GM12872 (cell line): ENCODE data around the gene KIF13A.

Experiments used
- TF ChIP-seq, protein P1 (sequence below): IDR thresholded peaks from 3 replicates; pipeline ENCODE4 v1.5.1; 2011; ENCODE audit warnings: low read depth, mild to moderate bottlenecking, low read length, moderate library complexity; ENCODE audit not compliant: insufficient read depth

The KIF13A gene

DNA sequence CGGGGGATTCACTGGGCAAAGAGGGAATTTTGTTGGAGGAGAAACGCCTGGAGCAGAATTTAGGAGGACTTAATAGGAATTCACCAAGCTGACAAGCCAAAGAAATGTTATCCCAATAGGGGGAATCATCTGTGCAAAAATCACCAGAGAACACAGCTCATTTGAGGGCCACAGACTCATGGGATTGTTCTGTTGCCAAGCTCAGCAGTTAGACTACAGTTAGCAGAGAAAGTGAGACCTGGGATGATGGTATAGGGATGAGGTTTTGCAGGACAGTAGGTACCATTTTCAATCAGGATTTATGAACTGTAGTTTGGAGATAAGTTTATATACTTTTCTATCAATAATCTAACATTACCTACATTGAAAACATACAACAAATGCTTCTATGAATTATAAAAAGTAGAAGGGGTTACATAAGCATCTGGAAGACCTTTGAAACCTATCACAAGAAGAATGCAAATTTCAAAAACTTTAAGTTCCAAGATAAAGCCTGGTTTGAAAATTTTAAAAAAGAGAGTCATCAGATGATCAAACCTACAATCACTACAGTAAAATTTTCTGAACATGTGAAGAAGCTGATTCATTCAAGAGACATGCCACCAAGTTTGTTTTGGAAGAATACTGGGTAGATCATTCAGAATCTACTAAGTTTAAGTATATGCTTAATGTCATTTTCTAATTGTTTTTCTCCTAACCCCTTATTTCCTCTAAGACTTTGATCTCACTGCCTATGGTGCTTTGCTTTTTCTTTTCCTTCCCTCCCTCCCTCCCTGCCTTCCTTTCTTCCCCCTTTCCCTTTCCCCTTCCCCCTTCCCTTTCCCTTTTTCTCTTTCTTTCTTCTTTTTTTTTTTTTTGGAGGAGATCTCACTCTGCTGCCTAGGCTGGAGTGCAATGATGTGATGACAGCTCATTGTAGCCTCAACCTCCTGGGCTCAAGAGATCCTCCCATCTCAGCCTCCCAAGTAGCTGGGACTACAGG, 81.5 kb downstream of the KIF13A start:
- TF ChIP-seq, protein P1, sequence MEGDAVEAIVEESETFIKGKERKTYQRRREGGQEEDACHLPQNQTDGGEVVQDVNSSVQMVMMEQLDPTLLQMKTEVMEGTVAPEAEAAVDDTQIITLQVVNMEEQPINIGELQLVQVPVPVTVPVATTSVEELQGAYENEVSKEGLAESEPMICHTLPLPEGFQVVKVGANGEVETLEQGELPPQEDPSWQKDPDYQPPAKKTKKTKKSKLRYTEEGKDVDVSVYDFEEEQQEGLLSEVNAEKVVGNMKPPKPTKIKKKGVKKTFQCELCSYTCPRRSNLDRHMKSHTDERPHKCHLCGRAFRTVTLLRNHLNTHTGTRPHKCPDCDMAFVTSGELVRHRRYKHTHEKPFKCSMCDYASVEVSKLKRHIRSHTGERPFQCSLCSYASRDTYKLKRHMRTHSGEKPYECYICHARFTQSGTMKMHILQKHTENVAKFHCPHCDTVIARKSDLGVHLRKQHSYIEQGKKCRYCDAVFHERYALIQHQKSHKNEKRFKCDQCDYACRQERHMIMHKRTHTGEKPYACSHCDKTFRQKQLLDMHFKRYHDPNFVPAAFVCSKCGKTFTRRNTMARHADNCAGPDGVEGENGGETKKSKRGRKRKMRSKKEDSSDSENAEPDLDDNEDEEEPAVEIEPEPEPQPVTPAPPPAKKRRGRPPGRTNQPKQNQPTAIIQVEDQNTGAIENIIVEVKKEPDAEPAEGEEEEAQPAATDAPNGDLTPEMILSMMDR = no peak

DNA sequence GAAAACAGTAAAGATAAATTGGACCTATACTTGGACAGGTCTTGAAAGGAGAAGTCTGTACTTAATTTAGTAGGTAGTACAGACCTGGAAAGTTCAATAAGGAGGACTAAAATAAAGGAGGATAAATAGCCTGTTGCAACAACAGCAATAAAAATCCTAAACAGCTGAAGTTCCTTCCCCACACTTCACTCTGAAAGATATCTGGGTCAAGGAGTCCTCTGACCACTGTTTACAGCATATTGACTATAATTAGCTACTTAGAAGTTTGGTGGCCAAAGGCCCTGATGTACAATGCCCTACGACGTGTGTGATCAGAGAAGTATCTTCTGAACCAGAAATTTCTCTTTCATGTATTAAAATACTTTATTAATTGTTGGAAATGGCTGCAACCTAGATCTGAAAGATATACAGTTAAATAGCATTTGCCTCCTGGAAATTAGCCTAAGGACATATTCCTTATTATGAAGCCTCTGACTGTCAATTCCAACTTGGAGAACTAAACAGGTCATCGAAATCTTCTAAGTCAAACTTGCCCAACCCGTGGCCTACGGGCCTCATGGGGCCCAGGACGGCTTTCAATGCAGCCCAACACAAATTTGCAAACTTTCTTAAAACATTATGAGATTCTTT, 82.8 kb downstream of the KIF13A start:
- TF ChIP-seq, protein P1 = no peak

DNA sequence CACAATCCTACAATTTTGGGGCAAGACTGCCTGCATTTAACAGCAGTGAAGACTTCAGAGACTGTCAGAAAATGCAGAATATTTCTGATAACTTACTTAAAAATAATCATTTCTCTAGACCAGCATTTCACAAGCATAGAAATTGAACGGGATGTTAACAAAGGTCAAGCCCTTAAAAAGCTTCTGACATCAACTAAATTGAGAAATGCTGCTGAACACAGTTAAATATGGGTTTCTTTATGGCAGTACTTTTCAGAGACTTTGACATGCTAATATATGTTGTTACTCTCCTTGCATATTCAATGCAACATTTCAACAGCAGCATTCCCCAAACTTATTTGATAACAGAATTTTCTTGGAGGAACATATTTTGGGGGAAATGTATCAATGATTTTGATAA, 84.5 kb downstream of the KIF13A start:
- TF ChIP-seq, protein P1 = no peak

- TF ChIP-seq, protein P1 = no peak
Measured at GRCh38 chr6:17901493-17901892, 85.9 kb downstream of the KIF13A start.

DNA sequence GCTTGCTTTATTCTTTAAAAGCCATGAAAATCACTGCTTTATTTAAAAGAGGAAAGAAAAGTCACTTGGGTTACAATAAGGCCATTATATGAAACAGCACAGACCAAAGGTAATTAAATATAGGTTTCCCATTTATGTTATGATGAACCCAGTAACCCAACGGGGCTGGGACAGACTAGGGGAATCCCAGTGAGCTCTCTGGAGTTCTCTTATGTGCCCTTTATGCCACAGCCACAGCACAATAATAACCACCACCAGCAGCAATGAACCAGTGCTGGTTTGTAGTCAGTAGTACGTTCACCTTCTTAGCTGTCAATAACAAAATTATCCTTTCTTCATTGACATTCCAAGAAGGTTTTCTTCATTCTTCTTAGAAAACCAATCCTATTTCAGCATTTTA, 87.4 kb downstream of the KIF13A start:
- TF ChIP-seq, protein P1 = no peak

DNA sequence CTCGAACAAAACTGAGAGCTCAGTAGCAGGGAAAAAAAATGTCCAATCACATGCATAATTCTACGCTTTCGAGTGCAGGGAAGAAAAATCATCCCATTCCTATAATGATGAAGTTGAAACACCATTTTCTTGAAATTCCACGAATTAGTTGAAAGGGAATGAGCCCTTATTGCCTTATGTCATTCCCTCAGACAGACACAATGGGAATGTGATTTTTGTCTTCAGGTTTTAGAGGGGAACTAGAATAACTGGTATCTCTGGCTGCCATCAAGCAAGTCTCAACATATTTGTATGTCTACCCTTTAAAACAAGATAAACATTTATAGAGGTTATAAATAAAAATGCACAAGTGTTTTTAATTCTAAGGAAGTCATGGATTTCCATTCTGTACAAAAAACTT, 87.9 kb downstream of the KIF13A start:
- TF ChIP-seq, protein P1 = no peak

DNA sequence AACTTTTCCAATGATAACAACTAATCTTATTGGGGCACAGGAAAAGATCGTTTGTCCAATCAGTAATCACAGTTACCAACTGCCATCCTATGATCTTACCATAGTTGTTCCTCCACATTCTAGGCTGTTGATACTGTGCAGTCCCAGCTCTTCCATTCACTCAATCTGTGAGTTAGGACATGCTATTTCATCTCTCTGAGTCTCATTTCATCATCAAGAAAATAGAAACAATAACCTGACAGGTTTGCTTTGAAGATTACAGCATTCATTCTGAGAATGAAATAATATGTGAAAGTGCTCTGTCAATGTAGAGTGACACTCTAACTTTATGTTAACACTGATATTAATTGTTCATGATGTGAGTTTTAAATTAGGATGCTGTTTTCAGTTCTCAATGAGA, 89.8 kb downstream of the KIF13A start:
- TF ChIP-seq, protein P1 = no peak
